Sigmoid colon (tissue), 4 donors: ENCODE results near the gene NPTN.

Experiments used
- POLR2AphosphoS5 ChIP-seq, 4 donors: sonication (generic); formaldehyde crosslinking; IDR thresholded peaks; one replicate each; pipeline ENCODE4 v1.6.1; 2017; ENCODE audit warnings: antibody characterized with exemption in 4 of 4
- TF ChIP-seq, protein P1 (sequence below), 4 experiments: fragments of 450-650 bp in 3 of 4; fragments of 200-600 bp in 1 of 4; IDR thresholded peaks; one replicate each; pipeline ENCODE4 v1.5.1; 2016 to 2019; ENCODE audit warnings: antibody characterized with exemption in 4 of 4, mild to moderate bottlenecking in 3 of 4, moderate library complexity in 2 of 4

- TF ChIP-seq, protein P1, sequence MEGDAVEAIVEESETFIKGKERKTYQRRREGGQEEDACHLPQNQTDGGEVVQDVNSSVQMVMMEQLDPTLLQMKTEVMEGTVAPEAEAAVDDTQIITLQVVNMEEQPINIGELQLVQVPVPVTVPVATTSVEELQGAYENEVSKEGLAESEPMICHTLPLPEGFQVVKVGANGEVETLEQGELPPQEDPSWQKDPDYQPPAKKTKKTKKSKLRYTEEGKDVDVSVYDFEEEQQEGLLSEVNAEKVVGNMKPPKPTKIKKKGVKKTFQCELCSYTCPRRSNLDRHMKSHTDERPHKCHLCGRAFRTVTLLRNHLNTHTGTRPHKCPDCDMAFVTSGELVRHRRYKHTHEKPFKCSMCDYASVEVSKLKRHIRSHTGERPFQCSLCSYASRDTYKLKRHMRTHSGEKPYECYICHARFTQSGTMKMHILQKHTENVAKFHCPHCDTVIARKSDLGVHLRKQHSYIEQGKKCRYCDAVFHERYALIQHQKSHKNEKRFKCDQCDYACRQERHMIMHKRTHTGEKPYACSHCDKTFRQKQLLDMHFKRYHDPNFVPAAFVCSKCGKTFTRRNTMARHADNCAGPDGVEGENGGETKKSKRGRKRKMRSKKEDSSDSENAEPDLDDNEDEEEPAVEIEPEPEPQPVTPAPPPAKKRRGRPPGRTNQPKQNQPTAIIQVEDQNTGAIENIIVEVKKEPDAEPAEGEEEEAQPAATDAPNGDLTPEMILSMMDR (IDR thresholded peaks at IDR 0.05), result no peak
- TF ChIP-seq POLR2AphosphoS5 (IDR thresholded peaks at IDR 0.05), result no peak
Measured at GRCh38 chr15:73575636-73576247, 57.4 kb downstream of the NPTN start.
